ENCODE results near the gene STAC2.

The STAC2 gene

DNA sequence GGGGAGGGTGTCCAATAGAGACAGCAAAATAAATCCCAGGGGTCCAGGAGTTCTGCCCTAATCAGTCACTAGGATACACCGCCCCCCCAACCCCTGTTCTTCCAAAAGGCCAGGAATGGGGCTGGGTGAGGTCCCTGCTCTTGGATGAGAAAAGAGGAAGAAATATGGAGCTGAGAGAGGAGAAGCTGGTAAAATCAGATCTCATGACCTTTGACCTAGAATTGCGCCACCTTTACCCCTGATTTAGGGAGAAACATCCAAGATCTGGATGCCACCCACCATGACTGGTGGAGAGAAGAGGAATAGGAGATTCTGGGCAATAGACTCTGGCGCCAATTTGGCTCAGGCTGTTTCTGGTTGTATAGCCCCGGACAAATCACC is 27.6 kb downstream of the STAC2 start:
- H2BK5ac ChIP-seq (ENCODE audit: low read length), result no peak overlapping the region
- H2BK120ac ChIP-seq (ENCODE audit: low read depth, low read length), result peak overlapping the region; percentile 56
- no peak overlapping the region for H4K91ac ChIP-seq (ENCODE audit: low read depth, low read length, poor library complexity)
- H2BK12ac ChIP-seq (ENCODE audit: low read length), result no peak overlapping the region
- no peak overlapping the region for H3K27ac ChIP-seq (replicated peaks; ENCODE audit: low read length)
- H3K4me3 ChIP-seq (ENCODE audit: low read length in 2 of 2), result peak overlapping the region in 1 of 2 donors; percentile 77
- H3K4ac ChIP-seq (ENCODE audit: low read length), result no peak overlapping the region
- no peaks in the 10 kb centered on the region for H3K9me3 ChIP-seq (replicated peaks in 1 of 2; ENCODE audit: control insufficient read depth in 2 of 2, insufficient read depth in 1 of 2, low read depth in 1 of 2, low read length in 2 of 2)
- peaks cover 16% of the 10 kb centered on the region for H3K79me1 ChIP-seq (ENCODE audit: low read depth, low read length)
- H3K9ac ChIP-seq (ENCODE audit: low read depth, low read length, poor library complexity), result no peak overlapping the region
- H3K23ac ChIP-seq (ENCODE audit: low read depth, low read length, poor library complexity), result no peak overlapping the region
- H3K36me3 ChIP-seq (replicated peaks in 1 of 2; ENCODE audit: control insufficient read depth in 2 of 2, insufficient read depth in 2 of 2, low read length in 2 of 2), result peaks cover 24 to 36% of the 10 kb centered on the region in 2 donors
- no peak overlapping the region for H4K8ac ChIP-seq (ENCODE audit: low read depth, low read length)
- WGBS, 2 donors (ENCODE audit: extremely low coverage in 2 of 2, insufficient read length in 2 of 2, insufficient replicate concordance in 1 of 2), result no CpG with 5 or more reads among the region's 4 CpGs
- H3K4me2 ChIP-seq (ENCODE audit: insufficient read depth, low read length, poor library complexity, severe bottlenecking), result peak overlapping the region; percentile 63
- no peak overlapping the region for H3K14ac ChIP-seq (ENCODE audit: low read length)
- H3K27me3 ChIP-seq (ENCODE audit: control insufficient read depth in 3 of 3, insufficient read depth in 3 of 3, low read depth in 1 of 3, low read length in 3 of 3), result no peaks in the 10 kb centered on the region
- H2BK15ac ChIP-seq (ENCODE audit: low read length), result peak overlapping the region; percentile 28
- no peak overlapping the region for H3K18ac ChIP-seq (ENCODE audit: low read length)
- peaks cover 15 to 26% of the 10 kb centered on the region in 2 donors for H3K4me1 ChIP-seq (ENCODE audit: control insufficient read depth in 2 of 2, insufficient read depth in 1 of 2, low read depth in 1 of 2, low read length in 2 of 2)
- DNase-seq (ENCODE audit: low spot score), result peak; percentile 33
- H2AK5ac ChIP-seq (ENCODE audit: low read depth, low read length), result peak overlapping the region; percentile 48
- H2AFZ ChIP-seq (ENCODE audit: low read length), result peak overlapping the region; percentile 95

GRCh38 chr17:39197380-39198185 is 28.2 kb downstream of the STAC2 start, which contains the start of gene CACNB1:
CACNB1 (minus strand) TSS chr17:39197669; CDS start chr17:39197495, 174 bp downstream.
- Histone ChIP-seq H3K4me2 (ENCODE audit: insufficient read depth, low read length, poor library complexity, severe bottlenecking) (peak within 1 kb of the TSS; percentile 91), H2AFZ (ENCODE audit: low read length) (peak within 1 kb of the TSS; percentile 95), H3K4me3 (ENCODE audit: low read length in 2 of 2) (peak within 1 kb of the TSS; percentile 77 to 85), H3K36me3 (replicated peaks in 1 of 2; ENCODE audit: control insufficient read depth in 2 of 2, insufficient read depth in 2 of 2, low read length in 2 of 2) (peaks cover 25 to 36% of the 10 kb centered on the region in 2 donors), H2BK120ac (ENCODE audit: low read depth, low read length) (peak within 1 kb of the TSS; percentile 56), H2AK5ac (ENCODE audit: low read depth, low read length) (peak within 1 kb of the TSS; percentile 68), H3K79me1 (ENCODE audit: low read depth, low read length) (peaks cover 18% of the 10 kb centered on the region), H3K4ac (ENCODE audit: low read length) (no peak within 1 kb of the TSS), H3K18ac (ENCODE audit: low read length) (peak within 1 kb of the TSS; percentile 96), H2BK15ac (ENCODE audit: low read length) (peak within 1 kb of the TSS; percentile 28), H3K4me1 (ENCODE audit: control insufficient read depth in 2 of 2, insufficient read depth in 1 of 2, low read depth in 1 of 2, low read length in 2 of 2) (peaks cover 15 to 28% of the 10 kb centered on the region in 2 donors), H3K9me3 (replicated peaks in 1 of 2; ENCODE audit: control insufficient read depth in 2 of 2, insufficient read depth in 1 of 2, low read depth in 1 of 2, low read length in 2 of 2) (no peaks in the 10 kb centered on the region), H3K27me3 (ENCODE audit: control insufficient read depth in 3 of 3, insufficient read depth in 3 of 3, low read depth in 1 of 3, low read length in 3 of 3) (no peaks in the 10 kb centered on the region), H3K14ac (ENCODE audit: low read length) (peak within 1 kb of the TSS; percentile 82), H2BK5ac (ENCODE audit: low read length) (peak within 1 kb of the TSS; percentile 93), H4K8ac (ENCODE audit: low read depth, low read length) (no peak within 1 kb of the TSS), H2BK12ac (ENCODE audit: low read length) (no peak within 1 kb of the TSS), H3K27ac (replicated peaks; ENCODE audit: low read length) (peak within 1 kb of the TSS; percentile 44), H3K23ac (ENCODE audit: low read depth, low read length, poor library complexity) (peak within 1 kb of the TSS; percentile 77), H4K91ac (ENCODE audit: low read depth, low read length, poor library complexity) (no peak within 1 kb of the TSS), H3K9ac (ENCODE audit: low read depth, low read length, poor library complexity) (peak within 1 kb of the TSS; percentile 82)
- no CpG with 5 or more reads among the region's 55 CpGs for WGBS, 2 donors (ENCODE audit: extremely low coverage in 2 of 2, insufficient read length in 2 of 2, insufficient replicate concordance in 1 of 2)
- DNase-seq (ENCODE audit: low spot score), result peak; percentile 79

DNA sequence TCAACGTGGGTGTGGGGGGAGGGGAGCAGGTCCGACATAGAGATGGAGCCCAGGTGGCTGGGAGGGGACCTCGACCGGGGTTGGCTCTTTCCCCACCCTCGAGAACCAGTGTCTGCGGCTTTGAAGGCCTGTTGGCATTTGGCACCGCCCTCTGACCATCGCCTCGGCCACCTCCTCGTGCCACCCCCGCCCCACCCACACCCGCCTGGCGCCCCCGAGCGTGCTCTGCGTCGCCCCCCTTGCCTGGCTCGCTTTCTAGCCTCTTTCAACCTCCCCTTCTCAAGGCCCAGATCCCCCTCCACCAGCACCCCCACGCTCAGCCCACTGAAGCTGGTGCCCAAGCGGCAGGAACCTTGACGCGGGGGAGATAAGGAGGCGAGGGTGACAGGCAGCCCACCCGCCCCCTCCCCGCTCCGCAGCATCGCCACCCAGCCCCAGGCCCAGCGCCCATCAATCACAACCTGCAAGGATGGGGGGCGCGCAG is 28.9 kb downstream of the STAC2 start:
- Histone ChIP-seq H3K4ac (ENCODE audit: low read length) (no peak overlapping the region), H3K36me3 (replicated peaks in 1 of 2; ENCODE audit: control insufficient read depth in 2 of 2, insufficient read depth in 2 of 2, low read length in 2 of 2) (peaks cover 25 to 35% of the 10 kb centered on the region in 2 donors), H3K79me1 (ENCODE audit: low read depth, low read length) (peaks cover 16% of the 10 kb centered on the region), H3K14ac (ENCODE audit: low read length) (peak overlapping the region; percentile 82), H4K8ac (ENCODE audit: low read depth, low read length) (no peak overlapping the region), H2BK120ac (ENCODE audit: low read depth, low read length) (no peak overlapping the region), H2BK12ac (ENCODE audit: low read length) (no peak overlapping the region), H3K27me3 (ENCODE audit: control insufficient read depth in 3 of 3, insufficient read depth in 3 of 3, low read depth in 1 of 3, low read length in 3 of 3) (no peaks in the 10 kb centered on the region), H2AK5ac (ENCODE audit: low read depth, low read length) (peak overlapping the region; percentile 68), H2BK15ac (ENCODE audit: low read length) (no peak overlapping the region), H3K4me1 (ENCODE audit: control insufficient read depth in 2 of 2, insufficient read depth in 1 of 2, low read depth in 1 of 2, low read length in 2 of 2) (peaks cover 15 to 28% of the 10 kb centered on the region in 2 donors), H3K27ac (replicated peaks; ENCODE audit: low read length) (no peak overlapping the region), H4K91ac (ENCODE audit: low read depth, low read length, poor library complexity) (no peak overlapping the region), H3K9me3 (replicated peaks in 1 of 2; ENCODE audit: control insufficient read depth in 2 of 2, insufficient read depth in 1 of 2, low read depth in 1 of 2, low read length in 2 of 2) (peaks cover 0 to under 1% of the 10 kb centered on the region in 2 donors), H2BK5ac (ENCODE audit: low read length) (peak overlapping the region; percentile 93), H3K4me2 (ENCODE audit: insufficient read depth, low read length, poor library complexity, severe bottlenecking) (peak overlapping the region; percentile 91), H2AFZ (ENCODE audit: low read length) (peak overlapping the region; percentile 95), H3K18ac (ENCODE audit: low read length) (peak overlapping the region; percentile 96), H3K9ac (ENCODE audit: low read depth, low read length, poor library complexity) (peak overlapping the region; percentile 82), H3K4me3 (ENCODE audit: low read length in 2 of 2) (peak overlapping the region; percentile 77 to 85), H3K23ac (ENCODE audit: low read depth, low read length, poor library complexity) (peak overlapping the region; percentile 77)
- WGBS, 2 donors (ENCODE audit: extremely low coverage in 2 of 2, insufficient read length in 2 of 2, insufficient replicate concordance in 1 of 2), result no CpG with 5 or more reads among the region's 30 CpGs
- DNase-seq (ENCODE audit: low spot score), result no peak

- Histone ChIP-seq H3K14ac (ENCODE audit: low read length) (no peak overlapping the region), H4K91ac (ENCODE audit: low read depth, low read length, poor library complexity) (no peak overlapping the region), H2BK5ac (ENCODE audit: low read length) (no peak overlapping the region), H2AK5ac (ENCODE audit: low read depth, low read length) (no peak overlapping the region), H3K4ac (ENCODE audit: low read length) (no peak overlapping the region), H3K27ac (replicated peaks; ENCODE audit: low read length) (no peak overlapping the region), H4K8ac (ENCODE audit: low read depth, low read length) (no peak overlapping the region), H3K36me3 (replicated peaks in 1 of 2; ENCODE audit: control insufficient read depth in 2 of 2, insufficient read depth in 2 of 2, low read length in 2 of 2) (peaks cover 27 to 35% of the 10 kb centered on the region in 2 donors), H3K4me3 (ENCODE audit: low read length in 2 of 2) (peak overlapping the region in 1 of 2 donors; percentile 77), H3K4me2 (ENCODE audit: insufficient read depth, low read length, poor library complexity, severe bottlenecking) (peak overlapping the region; percentile 91), H2BK120ac (ENCODE audit: low read depth, low read length) (no peak overlapping the region), H2AFZ (ENCODE audit: low read length) (no peak overlapping the region), H3K79me1 (ENCODE audit: low read depth, low read length) (peaks cover 18% of the 10 kb centered on the region), H3K9ac (ENCODE audit: low read depth, low read length, poor library complexity) (no peak overlapping the region), H3K18ac (ENCODE audit: low read length) (no peak overlapping the region), H3K27me3 (ENCODE audit: control insufficient read depth in 3 of 3, insufficient read depth in 3 of 3, low read depth in 1 of 3, low read length in 3 of 3) (no peaks in the 10 kb centered on the region), H3K4me1 (ENCODE audit: control insufficient read depth in 2 of 2, insufficient read depth in 1 of 2, low read depth in 1 of 2, low read length in 2 of 2) (peaks cover 15 to 28% of the 10 kb centered on the region in 2 donors), H2BK12ac (ENCODE audit: low read length) (no peak overlapping the region), H3K23ac (ENCODE audit: low read depth, low read length, poor library complexity) (peak overlapping the region; percentile 57), H3K9me3 (replicated peaks in 1 of 2; ENCODE audit: control insufficient read depth in 2 of 2, insufficient read depth in 1 of 2, low read depth in 1 of 2, low read length in 2 of 2) (peaks cover 0 to 2% of the 10 kb centered on the region in 2 donors), H2BK15ac (ENCODE audit: low read length) (no peak overlapping the region)
- no peak for DNase-seq (ENCODE audit: low spot score)
- whole genome bisulfite sequencing, 2 donors (ENCODE audit: extremely low coverage in 2 of 2, insufficient read length in 2 of 2, insufficient replicate concordance in 1 of 2), result no CpG with 5 or more reads among the region's 8 CpGs
Observed at GRCh38 chr17:39196241-39196807, 29.4 kb downstream of the STAC2 start.

Data from neuronal stem cell (in vitro differentiated cells).